AG04450 (cell line): Measurements from ENCODE around the gene MMS22L. TPM values are rescaled to one million over a fixed set of nuclear protein-coding genes. Genes with fewer than 3 reads are reported as not detected.

Experiments used
- CTCF ChIA-PET: fragments of 300-600, 350-600 bp; formaldehyde crosslinking; extraction: SDS; loops from one replicate; lab custom pipeline; 2022; ENCODE audit warnings: antibody characterized with exemption, inconsistent platforms; lab: Charles Lee
- POLR2A ChIA-PET: fragments of 350-600 bp; formaldehyde crosslinking; extraction: SDS; loops from one replicate; lab custom pipeline; 2021; ENCODE audit warnings: antibody characterized with exemption, inconsistent platforms; lab: Yijun Ruan, JAX
- DNase-seq: peaks from one replicate; pipeline ENCODE4 v3.0.0-alpha.2; 2011; ENCODE audit warnings: low read depth, low spot score
- H3K27ac ChIP-seq: one replicate; pipeline ENCODE4 v1.5.1; 2012; ENCODE audit warnings: low read depth, low read length, control low read depth
- H3K27me3 ChIP-seq: one replicate; pipeline ENCODE4 v1.6.0; 2012; ENCODE audit warnings: low read length; ENCODE audit not compliant: control insufficient read depth, insufficient read depth
- H3K4me3 ChIP-seq: 2 replicates; pipeline ENCODE4 v1.5.1; 2011; ENCODE audit warnings: mild to moderate bottlenecking, low read depth, low read length, control low read depth
- H3K9me3 ChIP-seq: 2 replicates; pipeline ENCODE4 v1.5.1; 2012; ENCODE audit warnings: low read length; ENCODE audit not compliant: control insufficient read depth, insufficient read depth
- polyA plus RNA-seq: library from polyadenylated mRNA; depleted of rRNA; stranded (reverse); fragments of >200 nt; gene quantifications from 2 replicates; pipeline ENCODE4 v1.2.3, GENCODE V29; 2011
- TF ChIP-seq, protein P1 (sequence below): IDR thresholded peaks from 2 replicates; pipeline ENCODE4 v1.5.1; 2011; ENCODE audit warnings: low read depth, low read length, control low read depth, inconsistent platforms

Gene MMS22L
- polyA plus RNA-seq, 1 experiment: 8.9 TPM

DNA sequence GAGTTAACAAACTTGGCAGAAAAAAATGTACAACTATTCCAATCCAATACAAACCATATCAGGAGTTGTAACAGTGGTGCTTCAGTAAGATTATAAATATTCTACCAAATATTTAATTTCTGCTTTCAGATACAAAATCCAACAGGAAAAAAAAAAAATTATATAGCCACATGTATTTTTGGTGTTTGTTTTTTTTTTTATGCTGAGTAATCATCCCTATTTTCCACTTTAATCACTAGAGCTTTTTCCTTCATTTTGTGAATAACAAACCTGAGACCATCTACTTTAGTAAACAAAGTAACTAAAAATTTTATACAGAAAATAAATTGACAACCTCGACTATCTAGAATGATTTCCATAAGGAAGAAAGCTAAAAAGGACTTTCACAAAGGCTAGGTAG lies 36.2 kb downstream of the MMS22L start:
- CTCF ChIA-PET: interaction anchor here (1.2 kb wide), 2 partner anchors 32 to 60 kb away, joined by 4 to 6 read pairs; no protein-coding TSS in a partner anchor
- TF ChIP-seq, protein P1, sequence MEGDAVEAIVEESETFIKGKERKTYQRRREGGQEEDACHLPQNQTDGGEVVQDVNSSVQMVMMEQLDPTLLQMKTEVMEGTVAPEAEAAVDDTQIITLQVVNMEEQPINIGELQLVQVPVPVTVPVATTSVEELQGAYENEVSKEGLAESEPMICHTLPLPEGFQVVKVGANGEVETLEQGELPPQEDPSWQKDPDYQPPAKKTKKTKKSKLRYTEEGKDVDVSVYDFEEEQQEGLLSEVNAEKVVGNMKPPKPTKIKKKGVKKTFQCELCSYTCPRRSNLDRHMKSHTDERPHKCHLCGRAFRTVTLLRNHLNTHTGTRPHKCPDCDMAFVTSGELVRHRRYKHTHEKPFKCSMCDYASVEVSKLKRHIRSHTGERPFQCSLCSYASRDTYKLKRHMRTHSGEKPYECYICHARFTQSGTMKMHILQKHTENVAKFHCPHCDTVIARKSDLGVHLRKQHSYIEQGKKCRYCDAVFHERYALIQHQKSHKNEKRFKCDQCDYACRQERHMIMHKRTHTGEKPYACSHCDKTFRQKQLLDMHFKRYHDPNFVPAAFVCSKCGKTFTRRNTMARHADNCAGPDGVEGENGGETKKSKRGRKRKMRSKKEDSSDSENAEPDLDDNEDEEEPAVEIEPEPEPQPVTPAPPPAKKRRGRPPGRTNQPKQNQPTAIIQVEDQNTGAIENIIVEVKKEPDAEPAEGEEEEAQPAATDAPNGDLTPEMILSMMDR: no peak
- Histone ChIP-seq H3K9me3 (no peaks in the 10 kb centered on the region), H3K4me3 (no peak overlapping the region), H3K27me3 (no peaks in the 10 kb centered on the region), H3K27ac (no peak overlapping the region)
- POLR2A ChIA-PET: no interaction called here
- no peak for DNase-seq

DNA sequence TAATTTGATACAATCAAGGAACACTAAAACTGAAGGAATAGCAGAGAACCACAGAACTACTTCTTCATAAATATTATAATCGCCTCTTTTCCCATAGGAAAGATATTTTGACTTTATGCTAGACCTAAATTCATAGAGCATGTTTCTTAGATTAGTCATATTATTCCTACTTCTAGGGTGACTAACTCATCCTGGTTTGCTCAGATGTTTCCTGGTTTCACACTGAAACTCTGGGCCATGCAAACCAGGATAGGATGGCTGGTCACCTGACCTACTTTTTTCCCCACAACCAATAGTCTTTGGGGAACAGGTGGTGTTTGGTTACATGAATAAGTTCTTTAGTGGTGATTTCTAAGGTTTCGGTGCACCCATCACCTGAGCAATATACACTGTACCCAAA lies 42.8 kb downstream of the MMS22L start:
- Histone ChIP-seq H3K27me3 (no peaks in the 10 kb centered on the region), H3K4me3 (no peak overlapping the region), H3K27ac (no peak overlapping the region), H3K9me3 (no peaks in the 10 kb centered on the region; the same call in 1 of the 2 replicates)
- ChIA-PET CTCF (no interaction called here), POLR2A (no interaction called here)
- no peak for DNase-seq
- TF ChIP-seq, protein P1: no peak

DNA sequence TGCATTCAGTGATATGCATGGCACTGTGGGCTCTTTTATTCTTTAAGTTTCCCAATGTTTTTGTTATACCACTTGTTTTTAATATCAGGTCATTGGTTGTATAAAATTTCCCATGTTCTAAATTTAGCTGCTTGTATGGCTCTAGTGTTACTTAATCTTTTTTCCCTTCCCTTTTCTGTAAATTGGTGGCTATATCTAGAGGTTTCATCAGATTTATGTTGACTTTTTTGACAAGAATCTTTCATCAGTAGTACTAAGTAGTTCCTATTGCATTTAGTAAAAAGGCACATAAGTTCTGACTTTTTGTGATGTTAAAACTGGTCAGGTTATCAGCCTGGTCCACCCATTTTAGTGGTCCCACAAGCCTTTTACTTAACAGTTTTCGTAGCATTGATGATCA lies 51.1 kb downstream of the MMS22L start:
- ChIA-PET CTCF (interaction anchor here (2.1 kb wide), 1 partner anchor 17 kb away, joined by 17 read pairs; no protein-coding TSS in a partner anchor), POLR2A (no interaction called here)
- H3K9me3 ChIP-seq: no peaks in the 10 kb centered on the region
- no peaks in the 10 kb centered on the region for H3K27me3 ChIP-seq
- no peak overlapping the region for H3K4me3 ChIP-seq
- TF ChIP-seq, protein P1: no peak
- no peak overlapping the region for H3K27ac ChIP-seq
- no peak for DNase-seq

DNA sequence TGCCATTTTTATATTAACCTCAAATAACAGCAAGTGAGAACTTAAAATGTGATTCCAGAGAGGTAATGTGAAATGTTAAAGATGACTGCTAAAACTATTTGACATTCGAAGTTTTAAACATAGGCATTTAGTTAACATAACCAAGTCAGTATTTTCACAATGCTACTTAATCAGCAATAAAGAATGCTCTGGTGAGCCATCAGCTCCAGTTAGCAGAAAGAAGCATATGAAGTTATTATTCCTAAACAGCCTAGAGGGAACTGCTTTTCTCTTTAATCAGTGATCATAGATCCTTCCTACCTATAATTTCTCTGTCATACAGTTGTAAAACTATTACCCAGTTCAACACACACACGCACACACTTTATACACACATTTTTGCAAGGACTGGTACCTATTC lies 60.1 kb downstream of the MMS22L start:
- no peak overlapping the region for H3K27ac ChIP-seq
- CTCF ChIA-PET: interaction anchor here (2.1 to 7.0 kb wide), 2 partner anchors 7 to 36 kb away, joined by 7 to 56 read pairs; no protein-coding TSS in a partner anchor
- no peak overlapping the region for H3K4me3 ChIP-seq
- POLR2A ChIA-PET: no interaction called here
- TF ChIP-seq, protein P1: no peak
- no peaks in the 10 kb centered on the region for H3K27me3 ChIP-seq
- DNase-seq: no peak
- H3K9me3 ChIP-seq: no peaks in the 10 kb centered on the region

DNA sequence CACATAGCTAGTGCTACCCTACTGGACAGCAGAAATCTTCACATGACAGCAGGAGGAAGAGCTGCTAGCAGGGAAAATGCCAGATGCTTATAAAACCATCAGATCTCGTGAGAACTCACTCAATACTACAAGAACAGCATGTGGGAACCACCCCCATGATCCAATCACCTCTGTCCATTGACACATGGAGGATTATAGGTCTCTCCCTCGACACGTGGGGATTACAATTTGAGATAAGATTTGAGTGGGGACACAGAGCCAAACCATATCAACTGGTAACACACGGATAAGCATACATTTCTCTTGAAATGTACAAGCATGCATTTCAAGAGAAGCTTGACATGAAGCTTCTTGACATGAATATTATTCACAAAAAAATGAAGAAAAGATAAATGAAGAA lies 64.1 kb downstream of the MMS22L start:
- no peak for DNase-seq
- no peak overlapping the region for H3K4me3 ChIP-seq
- ChIA-PET POLR2A (no interaction called here), CTCF (interaction anchor here (0.8 to 2.4 kb wide), 4 partner anchors 31 to 178 kb away, joined by 3 to 18 read pairs (median 4); no protein-coding TSS in a partner anchor)
- TF ChIP-seq, protein P1: no peak
- no peaks in the 10 kb centered on the region for H3K9me3 ChIP-seq
- no peak overlapping the region for H3K27ac ChIP-seq
- no peaks in the 10 kb centered on the region for H3K27me3 ChIP-seq
